ENCODE data around the gene NTM.

NTM gene

DNA sequence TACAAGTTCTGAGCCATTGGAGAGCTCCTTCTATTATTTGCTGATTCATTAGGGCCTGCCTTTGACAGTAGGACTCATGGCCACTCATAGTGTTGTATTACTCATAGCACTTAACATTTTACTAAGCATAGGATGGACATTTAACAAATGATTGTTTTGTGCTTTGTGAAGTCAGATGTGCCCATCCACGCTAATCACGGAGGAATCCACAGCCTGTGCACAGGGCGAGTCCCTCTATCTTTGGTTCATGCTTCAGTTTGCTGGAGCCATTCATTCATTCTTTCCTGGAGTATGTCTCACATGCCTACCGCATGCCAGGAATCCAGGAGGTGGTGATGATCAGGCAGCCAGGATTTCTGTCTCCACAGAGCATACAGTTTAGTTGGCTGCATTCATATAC is 254.1 kb downstream of the NTM start:
- Histone ChIP-seq H3K27me3 (no peaks in the 10 kb centered on the region), H3K4me1 (no peaks in the 10 kb centered on the region), H3K9me3 (no peaks in the 10 kb centered on the region), H3K4me3 (ENCODE audit: low read depth, low read length) (no peak overlapping the region), H3K36me3 (no peaks in the 10 kb centered on the region)
- TF ChIP-seq, protein P1, sequence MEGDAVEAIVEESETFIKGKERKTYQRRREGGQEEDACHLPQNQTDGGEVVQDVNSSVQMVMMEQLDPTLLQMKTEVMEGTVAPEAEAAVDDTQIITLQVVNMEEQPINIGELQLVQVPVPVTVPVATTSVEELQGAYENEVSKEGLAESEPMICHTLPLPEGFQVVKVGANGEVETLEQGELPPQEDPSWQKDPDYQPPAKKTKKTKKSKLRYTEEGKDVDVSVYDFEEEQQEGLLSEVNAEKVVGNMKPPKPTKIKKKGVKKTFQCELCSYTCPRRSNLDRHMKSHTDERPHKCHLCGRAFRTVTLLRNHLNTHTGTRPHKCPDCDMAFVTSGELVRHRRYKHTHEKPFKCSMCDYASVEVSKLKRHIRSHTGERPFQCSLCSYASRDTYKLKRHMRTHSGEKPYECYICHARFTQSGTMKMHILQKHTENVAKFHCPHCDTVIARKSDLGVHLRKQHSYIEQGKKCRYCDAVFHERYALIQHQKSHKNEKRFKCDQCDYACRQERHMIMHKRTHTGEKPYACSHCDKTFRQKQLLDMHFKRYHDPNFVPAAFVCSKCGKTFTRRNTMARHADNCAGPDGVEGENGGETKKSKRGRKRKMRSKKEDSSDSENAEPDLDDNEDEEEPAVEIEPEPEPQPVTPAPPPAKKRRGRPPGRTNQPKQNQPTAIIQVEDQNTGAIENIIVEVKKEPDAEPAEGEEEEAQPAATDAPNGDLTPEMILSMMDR (IDR thresholded peaks at IDR 0.05; ENCODE audit: low read depth, low read length): no peak
- no peak for DNase-seq

DNA sequence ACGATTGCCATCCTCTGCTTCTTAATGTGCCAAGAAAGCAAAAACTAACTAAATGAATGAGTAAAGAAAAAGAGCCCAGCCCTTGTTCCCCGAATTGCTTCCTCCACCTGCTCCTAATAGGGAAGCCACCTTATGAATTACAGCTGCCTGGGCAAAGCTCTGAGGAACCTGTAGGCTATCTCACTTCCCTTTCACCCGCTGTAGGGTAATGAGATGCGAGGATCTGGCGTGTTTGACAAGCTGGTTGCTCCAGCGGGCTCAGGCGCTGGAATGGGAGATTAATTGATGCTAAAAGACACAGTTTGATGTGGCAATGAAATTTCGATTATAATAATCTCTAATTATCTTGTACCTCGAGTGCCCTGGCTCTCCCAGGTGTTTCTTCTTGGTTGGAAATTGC is 256.4 kb downstream of the NTM start:
- Histone ChIP-seq H3K27me3 (no peaks in the 10 kb centered on the region), H3K4me1 (no peaks in the 10 kb centered on the region), H3K9me3 (no peaks in the 10 kb centered on the region), H3K4me3 (ENCODE audit: low read depth, low read length) (no peak overlapping the region), H3K36me3 (no peaks in the 10 kb centered on the region)
- TF ChIP-seq, protein P1 (IDR thresholded peaks at IDR 0.05; ENCODE audit: low read depth, low read length): no peak
- DNase-seq: no peak

DNA sequence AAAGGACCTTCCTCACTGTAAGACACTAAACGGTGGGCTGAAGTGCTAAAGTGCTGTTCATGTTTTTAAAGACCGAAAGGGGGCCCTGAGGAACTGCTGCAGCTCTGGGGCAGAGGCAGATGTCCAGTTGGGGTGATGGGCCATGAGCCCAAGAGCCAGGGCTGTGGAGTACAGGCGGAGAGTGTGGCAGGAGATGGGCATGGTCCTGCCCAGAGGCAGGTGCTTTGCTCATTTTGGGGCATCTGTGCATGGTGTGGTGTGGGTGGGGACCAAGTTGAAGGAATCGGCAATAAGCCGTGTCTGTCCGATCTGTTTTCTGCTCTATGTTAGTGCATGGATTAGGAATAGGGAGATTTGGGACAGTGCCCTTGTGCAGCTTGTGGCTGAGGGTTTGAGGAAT is 258.3 kb downstream of the NTM start:
- Histone ChIP-seq H3K9me3 (no peaks in the 10 kb centered on the region), H3K4me1 (no peaks in the 10 kb centered on the region), H3K36me3 (no peaks in the 10 kb centered on the region), H3K27me3 (no peaks in the 10 kb centered on the region), H3K4me3 (ENCODE audit: low read depth, low read length) (no peak overlapping the region)
- TF ChIP-seq, protein P1 (IDR thresholded peaks at IDR 0.05; ENCODE audit: low read depth, low read length): no peak
- no peak for DNase-seq

DNA sequence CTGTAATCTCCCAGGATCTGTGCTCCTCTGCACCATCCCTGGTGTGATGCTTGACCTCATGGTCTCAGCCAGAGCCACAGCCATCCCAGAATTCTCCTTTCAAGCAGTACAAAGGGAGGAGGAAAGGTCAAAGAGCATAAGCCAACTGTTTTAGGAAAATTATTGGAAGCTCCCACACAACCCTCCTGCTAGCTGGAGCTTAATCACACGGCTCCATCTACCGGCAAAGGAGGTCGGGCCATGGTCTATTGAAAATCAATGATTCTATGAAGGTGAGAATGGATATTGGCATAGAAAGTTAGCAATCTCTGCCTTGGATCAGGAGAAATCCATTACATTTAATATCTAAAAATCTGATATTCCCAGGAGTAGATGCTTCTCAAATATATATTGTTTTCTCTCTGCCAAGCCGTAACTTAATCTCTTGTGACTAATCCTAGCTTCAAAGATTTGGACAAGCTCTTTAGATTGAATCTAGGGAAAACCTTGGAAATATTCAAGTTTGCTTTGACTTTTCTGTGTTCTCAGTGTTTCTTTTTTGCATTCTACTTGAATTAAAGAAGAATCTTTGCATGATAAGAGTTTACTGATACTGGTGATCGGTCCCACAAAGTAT is 259.6 kb downstream of the NTM start:
- DNase-seq: no peak
- Histone ChIP-seq H3K4me1 (no peaks in the 10 kb centered on the region), H3K9me3 (no peaks in the 10 kb centered on the region), H3K27me3 (no peaks in the 10 kb centered on the region), H3K4me3 (ENCODE audit: low read depth, low read length) (no peak overlapping the region), H3K36me3 (no peaks in the 10 kb centered on the region)
- TF ChIP-seq, protein P1 (IDR thresholded peaks at IDR 0.05; ENCODE audit: low read depth, low read length): no peak

DNA sequence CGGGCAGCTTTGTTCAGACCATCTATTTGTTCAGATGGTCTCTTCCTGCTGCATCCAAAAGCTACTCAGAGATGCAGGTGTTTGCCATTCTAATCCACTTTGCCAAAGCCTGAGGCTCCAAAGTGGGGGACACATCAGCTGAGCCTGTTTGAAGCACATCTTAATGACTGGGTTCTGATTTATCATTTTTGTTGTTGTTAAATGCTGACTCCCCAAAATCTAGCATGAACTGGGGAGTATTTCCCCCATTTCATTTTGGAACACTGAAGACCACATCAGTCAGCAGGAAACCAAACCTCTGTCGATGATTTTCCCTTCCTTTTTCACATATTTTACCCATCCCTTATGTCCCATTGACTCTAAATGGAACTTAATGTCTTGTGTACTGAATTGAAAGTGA is 262.6 kb downstream of the NTM start:
- no peaks in the 10 kb centered on the region for H3K9me3 ChIP-seq
- H3K4me3 ChIP-seq (ENCODE audit: low read depth, low read length): no peak overlapping the region
- no peaks in the 10 kb centered on the region for H3K4me1 ChIP-seq
- no peaks in the 10 kb centered on the region for H3K27me3 ChIP-seq
- TF ChIP-seq, protein P1 (IDR thresholded peaks at IDR 0.05; ENCODE audit: low read depth, low read length): no peak
- H3K36me3 ChIP-seq: no peaks in the 10 kb centered on the region
- DNase-seq: no peak

DNA sequence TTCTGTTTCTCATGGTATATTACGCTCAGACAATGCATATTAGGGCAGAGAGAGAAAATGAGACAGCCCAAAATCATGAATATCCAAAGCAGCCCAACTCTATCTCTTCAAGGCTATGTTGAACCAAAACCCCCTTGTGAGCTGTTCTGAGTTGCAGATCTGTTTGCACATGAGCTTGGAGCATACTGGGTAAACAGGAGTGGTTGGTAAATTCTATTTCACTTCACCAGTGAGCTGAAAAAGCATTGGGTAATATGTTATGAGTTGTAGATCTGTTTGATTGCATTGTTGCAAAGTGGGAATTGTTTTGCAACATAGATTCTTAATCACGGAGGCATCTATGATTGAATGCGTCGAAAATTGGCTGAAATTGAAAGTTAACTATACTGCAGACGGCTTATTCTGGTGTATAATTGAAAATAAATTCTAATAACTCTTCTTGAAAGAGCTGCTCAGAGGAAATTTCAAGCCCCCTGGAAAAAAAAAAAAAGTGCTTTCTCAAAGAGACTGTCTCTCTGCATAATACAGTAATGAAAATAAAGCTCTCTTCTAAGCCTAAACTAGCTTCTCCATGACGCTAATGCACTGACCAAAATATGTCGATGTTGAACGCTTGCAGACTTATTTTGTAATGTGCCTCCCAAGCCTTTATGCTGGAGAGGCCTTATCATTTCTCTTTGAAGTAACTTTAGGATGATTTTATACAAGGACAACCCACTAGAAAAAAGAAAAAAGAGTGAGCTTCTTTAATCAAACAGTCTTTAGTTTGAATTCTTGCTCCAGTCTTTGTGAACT is 263.7 kb downstream of the NTM start:
- Histone ChIP-seq H3K9me3 (no peaks in the 10 kb centered on the region), H3K4me1 (no peaks in the 10 kb centered on the region), H3K36me3 (no peaks in the 10 kb centered on the region), H3K4me3 (ENCODE audit: low read depth, low read length) (no peak overlapping the region), H3K27me3 (no peaks in the 10 kb centered on the region)
- TF ChIP-seq, protein P1 (IDR thresholded peaks at IDR 0.05; ENCODE audit: low read depth, low read length): no peak
- no peak for DNase-seq

Data from BE2C (cell line).